H9 (cell line): Measurements from ENCODE around the gene LRRC41. TPM values are rescaled to one million over a fixed set of nuclear protein-coding genes. Genes with fewer than 3 reads are reported as not detected.

Experiments used
- DNase-seq: peaks from one replicate; pipeline ENCODE4 v3.0.0-alpha.2; 2017
- H2AFZ ChIP-seq: one replicate; pipeline ENCODE4 v1.6.1; 2013; ENCODE audit warnings: mild to moderate bottlenecking, low read length, control low read depth, moderate library complexity
- H2AK5ac ChIP-seq: 2 replicates; pipeline ENCODE4 v1.6.1; 2013; ENCODE audit warnings: low read length, control low read depth, mixed read lengths; ENCODE audit not compliant: insufficient read length
- H2BK120ac ChIP-seq: one replicate; pipeline ENCODE4 v1.6.1; 2013; ENCODE audit warnings: low read depth, mild to moderate bottlenecking, low read length, control low read depth, inconsistent platforms; ENCODE audit not compliant: poor library complexity, severe bottlenecking
- H2BK12ac ChIP-seq: 2 replicates; pipeline ENCODE4 v1.6.1; 2013; ENCODE audit warnings: low read length, control low read depth, mixed read lengths, low read depth; ENCODE audit not compliant: insufficient read length
- H2BK15ac ChIP-seq: 2 replicates; pipeline ENCODE4 v1.6.1; 2013; ENCODE audit warnings: low read depth, low read length, control low read depth
- H2BK20ac ChIP-seq: one replicate; pipeline ENCODE4 v1.6.1; 2013; ENCODE audit warnings: low read depth, mild to moderate bottlenecking, low read length, control low read depth, inconsistent platforms; ENCODE audit not compliant: poor library complexity, severe bottlenecking
- H2BK5ac ChIP-seq: 2 replicates; pipeline ENCODE4 v1.6.1; 2013; ENCODE audit warnings: low read length, control low read depth, mixed read lengths; ENCODE audit not compliant: insufficient read length
- H3K14ac ChIP-seq: 2 replicates; pipeline ENCODE4 v1.6.1; 2013; ENCODE audit warnings: low read length, control low read depth; ENCODE audit not compliant: insufficient read depth
- H3K18ac ChIP-seq: 2 replicates; pipeline ENCODE4 v1.6.1; 2013; ENCODE audit warnings: low read depth, mild to moderate bottlenecking, mixed read lengths, low read length, control low read depth; ENCODE audit not compliant: insufficient read length
- H3K23ac ChIP-seq: 2 replicates; pipeline ENCODE4 v1.6.1; 2013; ENCODE audit warnings: low read length, control low read depth, mixed read lengths, low read depth; ENCODE audit not compliant: insufficient read length
- H3K23me2 ChIP-seq: 2 replicates; pipeline ENCODE4 v1.6.1; 2013; ENCODE audit warnings: low read depth, mild to moderate bottlenecking, mixed read lengths, low read length, control low read depth; ENCODE audit not compliant: insufficient read length, poor library complexity, severe bottlenecking
- H3K27ac ChIP-seq: 2 replicates; pipeline ENCODE4 v1.5.1; 2013; ENCODE audit warnings: low read length, control low read depth, mixed read lengths, low read depth; ENCODE audit not compliant: insufficient read length
- H3K27me3 ChIP-seq: 2 replicates; pipeline ENCODE4 v1.6.1; 2013; ENCODE audit warnings: low read length, control low read depth, inconsistent platforms; ENCODE audit not compliant: insufficient read depth
- H3K4ac ChIP-seq: 2 replicates; pipeline ENCODE4 v1.6.1; 2013; ENCODE audit warnings: low read depth, mild to moderate bottlenecking, control low read depth, inconsistent platforms, low read length, moderate library complexity
- H3K4me1 ChIP-seq: 2 replicates; pipeline ENCODE4 v1.6.1; 2013; ENCODE audit warnings: low read length, control low read depth, inconsistent platforms; ENCODE audit not compliant: insufficient read depth
- H3K4me2 ChIP-seq: 2 replicates; pipeline ENCODE4 v1.6.1; 2013; ENCODE audit warnings: low read length, control low read depth, mixed read lengths; ENCODE audit not compliant: insufficient read length, insufficient read depth
- H3K56ac ChIP-seq: 2 replicates; pipeline ENCODE4 v1.6.1; 2013; ENCODE audit warnings: low read depth, mild to moderate bottlenecking, mixed read lengths, low read length, control low read depth; ENCODE audit not compliant: insufficient read length
- H3K79me1 ChIP-seq: 2 replicates; pipeline ENCODE4 v1.6.1; 2013; ENCODE audit warnings: low read depth, mild to moderate bottlenecking, moderate library complexity, low read length, control low read depth, inconsistent platforms; ENCODE audit not compliant: insufficient read depth, poor library complexity, severe bottlenecking
- H3K79me2 ChIP-seq: 2 replicates; pipeline ENCODE4 v1.6.1; 2013; ENCODE audit warnings: low read length, control low read depth, inconsistent platforms; ENCODE audit not compliant: insufficient read depth
- H3K9ac ChIP-seq: 2 replicates; pipeline ENCODE4 v1.6.1; 2013; ENCODE audit warnings: low read length, control low read depth, mixed read lengths; ENCODE audit not compliant: insufficient read length; ENCODE audit errors: extremely low read depth
- H3K9me3 ChIP-seq: one replicate; pipeline ENCODE4 v1.6.1; 2013; ENCODE audit warnings: low read depth, low read length, inconsistent platforms; ENCODE audit not compliant: control insufficient read depth
- H3T11ph ChIP-seq: one replicate; pipeline ENCODE4 v1.6.1; 2013; ENCODE audit warnings: mild to moderate bottlenecking, low read length, control low read depth, inconsistent platforms
- H4K20me1 ChIP-seq: one replicate; pipeline ENCODE4 v1.6.1; 2013; ENCODE audit not compliant: control insufficient read depth, insufficient read length, insufficient read depth
- H4K5ac ChIP-seq: 2 replicates; pipeline ENCODE4 v1.6.1; 2013; ENCODE audit warnings: low read depth, mild to moderate bottlenecking, mixed read lengths, low read length, control low read depth; ENCODE audit not compliant: insufficient read length
- H4K8ac ChIP-seq: replicated peaks from 2 replicates; pipeline ENCODE4 v1.6.1; 2013; ENCODE audit warnings: low read length, control low read depth, mixed read lengths, low read depth; ENCODE audit not compliant: insufficient read length
- H4K91ac ChIP-seq: 2 replicates; pipeline ENCODE4 v1.6.1; 2013; ENCODE audit warnings: low read depth, mild to moderate bottlenecking, moderate library complexity, mixed read lengths, low read length, control low read depth; ENCODE audit not compliant: insufficient read length
- H3K27ac Mint-ChIP-seq, 3 experiments: 2 replicates in 2 of 3; 3 replicates in 1 of 3; pipeline ENCODE4 v1.8.0; 2020 to 2021; ENCODE audit warnings: mixed read lengths in 3 of 3, mild to moderate bottlenecking in 1 of 3, moderate library complexity in 1 of 3
- H3K27me3 Mint-ChIP-seq: 2 replicates; pipeline ENCODE4 v1.8.0; 2021; ENCODE audit warnings: low read depth, mild to moderate bottlenecking, moderate library complexity, mixed read lengths
- H3K36me3 Mint-ChIP-seq, 3 experiments: 2 replicates in 2 of 3; 3 replicates in 1 of 3; pipeline ENCODE4 v1.8.0; 2020 to 2021; ENCODE audit warnings: low read depth in 3 of 3, mixed read lengths in 3 of 3; ENCODE audit not compliant: insufficient read depth in 1 of 3
- H3K4me1 Mint-ChIP-seq, 2 experiments: 2 replicates each; pipeline ENCODE4 v1.8.0; 2020; ENCODE audit warnings: mixed read lengths in 2 of 2
- H3K4me3 Mint-ChIP-seq, 2 experiments: 2 replicates in 1 of 2; 3 replicates in 1 of 2; pipeline ENCODE4 v1.8.0; 2020 to 2021; ENCODE audit warnings: mild to moderate bottlenecking in 2 of 2, mixed read lengths in 2 of 2, moderate library complexity in 1 of 2
- H3K9me3 Mint-ChIP-seq, 2 experiments: 2 replicates in 1 of 2; 3 replicates in 1 of 2; pipeline ENCODE4 v1.8.0; 2020; ENCODE audit warnings: mild to moderate bottlenecking in 2 of 2, mixed read lengths in 2 of 2, moderate library complexity in 1 of 2
- CTCF ChIP-seq: fragments of 200-600 bp; sonication (generic); conservative IDR thresholded peaks from 3 replicates; pipeline ENCODE4 v1.8.0; 2021; ENCODE audit warnings: antibody characterized with exemption, mild to moderate bottlenecking
- WGBS: extraction: QIAGEN DNeasy Blood & Tissue Kit; methylation state at CpG from one replicate; pipeline ENCODE4 v1.1.7; 2013; ENCODE audit warnings: missing lambda C conversion rate, low lambda C conversion rate, mixed read lengths; ENCODE audit not compliant: insufficient read length; ENCODE audit errors: extremely low coverage; 5-methylcytosine and 5-hydroxymethylcytosine counted together
- total RNA-seq: library from RNA; stranded (reverse); gene quantifications from 2 replicates; pipeline ENCODE4 v1.2.1, GENCODE V29; 2021

LRRC41 gene
- total RNA-seq, 1 experiment from 2014 or later, result 62.6 TPM

DNA sequence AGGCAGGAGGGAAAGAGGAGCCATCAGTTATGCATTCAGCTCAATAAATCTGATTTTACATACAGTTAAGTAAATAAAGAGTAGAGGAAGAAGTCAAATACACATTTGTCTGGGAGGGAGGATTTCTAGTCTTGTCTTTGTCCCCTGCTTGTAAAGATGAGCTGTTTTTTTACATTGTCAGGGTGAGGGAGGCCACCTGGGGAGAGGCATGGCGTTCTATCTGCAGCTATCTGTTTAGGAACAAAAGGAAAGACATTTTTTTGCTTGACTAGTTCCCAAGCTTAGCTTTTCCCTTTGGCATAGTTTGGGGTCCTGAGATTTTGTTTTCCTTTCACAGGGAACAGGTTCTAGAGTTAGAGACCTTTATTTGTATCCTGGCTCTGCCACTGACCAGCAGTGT is 40.9 kb downstream of the LRRC41 start:
- H3K36me3 Mint-ChIP-seq, result peaks cover 60 to 92% (median 85%) of the 10 kb centered on the region in 3 experiments; a peak in 6 of 7 replicates

More for the DNA sequence above, 40.9 kb downstream of the LRRC41 start:
- Histone ChIP-seq H3K9me3 (no peaks in the 10 kb centered on the region), H3K27ac (no peak overlapping the region), H4K5ac (no peak overlapping the region), H2BK12ac (no peak overlapping the region), H3K23ac (no peak overlapping the region), H3K9ac (no peak overlapping the region), H3K79me1 (no peaks in the 10 kb centered on the region), H2AK5ac (no peak overlapping the region), H3K56ac (no peak overlapping the region), H3K23me2 (no peaks in the 10 kb centered on the region), H3K4me1 (no peaks in the 10 kb centered on the region), H2BK20ac (no peak overlapping the region), H3K18ac (no peak overlapping the region), H2BK15ac (no peak overlapping the region), H3K4me2 (no peak overlapping the region), H2BK120ac (no peak overlapping the region), H3K14ac (no peak overlapping the region), H2BK5ac (no peak overlapping the region), H4K20me1 (no peaks in the 10 kb centered on the region), H3K79me2 (no peaks in the 10 kb centered on the region), H4K8ac (no peak overlapping the region), H3K27me3 (no peaks in the 10 kb centered on the region), H3K4ac (no peak overlapping the region), H3T11ph (no peak overlapping the region), H2AFZ (no peak overlapping the region), H4K91ac (no peak overlapping the region)
- Mint-ChIP-seq H3K27me3 (no peaks in the 10 kb centered on the region), H3K27ac (no peak overlapping the region), H3K9me3 (no peaks in the 10 kb centered on the region), H3K4me3 (no peak overlapping the region), H3K4me1 (no peaks in the 10 kb centered on the region)
- no peak for DNase-seq
- no CpG with 5 or more reads among the region's 1 CpG for WGBS
- TF ChIP-seq CTCF, result no peak
